ENCODE results near the gene ITGA5. TPM values are rescaled to one million over a fixed set of nuclear protein-coding genes. Genes with fewer than 3 reads are reported as not detected.

ITGA5 gene
- total RNA-seq, 1 donor from 2014 or later, result 78.8 TPM

DNA sequence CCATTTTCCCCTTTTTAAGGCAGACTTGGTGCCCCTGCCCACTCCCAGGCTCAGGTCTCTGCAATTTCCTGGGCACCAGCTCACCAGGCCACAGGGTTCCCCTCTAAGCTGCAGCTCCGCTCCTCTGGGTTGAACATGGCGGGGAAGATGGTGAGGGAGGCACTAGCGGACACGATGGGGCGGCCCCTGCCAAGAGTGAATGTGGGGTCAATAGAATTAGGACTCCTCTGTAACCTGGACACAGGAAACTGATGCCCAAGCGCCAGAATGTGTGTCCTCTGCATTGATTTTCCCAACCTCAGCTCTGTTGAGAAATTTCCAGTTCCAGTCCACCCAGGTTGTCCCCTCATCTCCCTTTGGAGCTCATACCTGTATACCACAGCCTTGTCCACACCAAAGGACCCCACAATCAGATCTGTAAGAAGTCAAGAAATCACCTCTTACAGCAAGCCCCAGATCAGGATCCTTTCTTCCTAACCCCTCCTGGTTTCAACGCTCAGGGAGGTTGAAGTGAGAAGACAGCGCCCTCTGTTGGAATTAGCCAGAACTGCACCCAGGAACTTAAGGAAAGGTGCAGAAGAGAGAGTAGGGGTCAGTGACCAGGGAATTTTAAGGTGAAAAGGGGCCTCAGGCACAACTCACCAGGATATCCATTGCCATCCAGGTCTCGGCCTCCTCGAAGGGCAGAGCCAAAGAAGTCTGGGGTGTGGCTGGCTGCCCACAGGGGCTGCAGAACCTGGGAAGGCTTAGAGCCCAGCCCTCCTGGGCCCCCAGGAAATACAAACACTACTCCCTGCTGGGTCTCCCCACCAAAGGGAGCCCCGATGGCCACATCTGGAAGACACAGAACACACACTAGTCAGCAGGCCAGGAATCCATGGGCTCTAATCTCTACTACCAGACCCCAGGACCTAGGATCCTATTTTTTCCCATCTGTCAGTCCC, 14.7 kb downstream of the ITGA5 start:
- peaks cover 52 to 88% (median 66%) of the 10 kb centered on the region in 3 donors for H3K36me3 ChIP-seq (ENCODE audit: control insufficient read depth in 3 of 3, insufficient read depth in 3 of 3, low read length in 3 of 3)
- H3K9me3 ChIP-seq (ENCODE audit: control insufficient read depth in 3 of 3, low read length in 3 of 3), result no peaks in the 10 kb centered on the region
- no peaks in the 10 kb centered on the region for H3K27me3 ChIP-seq (ENCODE audit: control insufficient read depth in 3 of 3, insufficient read depth in 3 of 3, low read length in 3 of 3)
- no peak overlapping the region for H3K27ac ChIP-seq (ENCODE audit: low read depth, low read length)
- no peak overlapping the region for H3K4me3 ChIP-seq (ENCODE audit: low read length in 3 of 3)
- no peak overlapping the region for H3K9ac ChIP-seq (ENCODE audit: low read depth in 1 of 3, low read length in 3 of 3)
- peaks cover 5 to 10% (median 7%) of the 10 kb centered on the region in 3 donors for H3K4me1 ChIP-seq (ENCODE audit: control insufficient read depth in 3 of 3, insufficient read depth in 3 of 3, low read length in 3 of 3)

DNA sequence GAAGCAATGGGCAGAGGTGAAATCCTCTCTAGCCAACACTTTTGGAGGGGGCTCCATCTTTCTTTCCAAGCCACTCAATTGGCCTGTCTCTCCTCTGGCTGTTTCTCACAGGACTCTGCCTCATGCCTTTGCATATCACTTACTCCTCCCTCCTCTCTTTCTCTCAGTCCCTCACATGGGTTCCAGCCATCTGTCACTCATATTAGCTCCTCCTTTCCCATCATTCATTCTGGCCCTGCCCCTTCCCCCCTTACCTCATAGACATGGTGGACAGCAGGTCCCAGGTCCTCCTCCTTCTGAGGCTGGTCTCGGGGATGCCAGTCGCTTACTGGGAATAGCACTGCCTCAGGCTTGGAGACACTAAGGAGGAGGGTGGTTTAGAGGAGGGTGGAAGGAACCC, 17.9 kb downstream of the ITGA5 start:
- Histone ChIP-seq H3K4me3 (ENCODE audit: low read length in 3 of 3) (no peak overlapping the region), H3K27ac (ENCODE audit: low read depth, low read length) (no peak overlapping the region), H3K36me3 (ENCODE audit: control insufficient read depth in 3 of 3, insufficient read depth in 3 of 3, low read length in 3 of 3) (peaks cover 62 to 84% (median 69%) of the 10 kb centered on the region in 3 donors), H3K9me3 (ENCODE audit: control insufficient read depth in 3 of 3, low read length in 3 of 3) (no peaks in the 10 kb centered on the region), H3K27me3 (ENCODE audit: control insufficient read depth in 3 of 3, insufficient read depth in 3 of 3, low read length in 3 of 3) (no peaks in the 10 kb centered on the region), H3K4me1 (ENCODE audit: control insufficient read depth in 3 of 3, insufficient read depth in 3 of 3, low read length in 3 of 3) (peaks cover 0 to 3% (median 0%) of the 10 kb centered on the region in 3 donors), H3K9ac (ENCODE audit: low read depth in 1 of 3, low read length in 3 of 3) (no peak overlapping the region)

DNA sequence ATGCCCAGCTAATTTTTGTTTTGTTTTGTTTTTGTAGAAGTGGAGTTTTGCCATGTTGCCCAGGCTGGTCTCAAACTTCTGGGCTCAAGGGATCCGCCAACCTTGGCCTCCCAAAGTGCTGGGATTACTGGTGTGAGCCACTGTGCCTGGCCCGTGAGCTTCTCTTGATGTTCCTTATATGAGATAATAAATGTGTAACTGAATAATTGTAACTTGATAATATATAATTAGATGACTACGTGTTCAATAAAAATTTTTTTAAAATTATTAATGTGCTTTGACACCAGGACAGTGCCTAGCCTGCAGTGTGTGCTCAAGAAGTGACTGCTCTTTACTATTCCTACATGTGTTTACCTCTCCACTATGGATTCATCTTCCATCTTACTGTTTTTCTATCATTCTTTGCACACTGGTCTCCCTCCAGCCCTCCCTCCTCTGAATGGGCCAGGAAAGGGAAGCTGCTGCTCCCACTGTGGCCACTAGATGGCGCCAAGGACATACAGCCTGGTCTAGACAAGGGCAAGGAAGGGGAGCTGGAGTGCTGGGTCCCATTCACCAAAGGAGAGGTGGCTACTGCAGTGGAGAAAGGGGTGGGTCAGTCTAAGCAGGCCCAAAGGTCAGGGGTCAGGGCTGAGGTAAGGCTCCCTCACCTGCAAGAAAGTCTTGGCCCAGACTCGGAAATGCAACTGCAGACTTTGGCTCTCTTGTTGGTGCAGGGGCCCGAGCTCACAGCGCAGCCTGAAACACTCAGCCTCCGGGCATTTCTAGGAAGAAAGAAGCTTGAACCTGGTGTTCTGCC, 19.9 kb downstream of the ITGA5 start:
- H3K4me3 ChIP-seq (ENCODE audit: low read length in 3 of 3), result no peak overlapping the region
- H3K9me3 ChIP-seq (ENCODE audit: control insufficient read depth in 3 of 3, low read length in 3 of 3), result no peaks in the 10 kb centered on the region
- H3K36me3 ChIP-seq (ENCODE audit: control insufficient read depth in 3 of 3, insufficient read depth in 3 of 3, low read length in 3 of 3), result peaks cover 63 to 78% (median 64%) of the 10 kb centered on the region in 3 donors
- no peaks in the 10 kb centered on the region for H3K27me3 ChIP-seq (ENCODE audit: control insufficient read depth in 3 of 3, insufficient read depth in 3 of 3, low read length in 3 of 3)
- H3K27ac ChIP-seq (ENCODE audit: low read depth, low read length), result no peak overlapping the region
- H3K4me1 ChIP-seq (ENCODE audit: control insufficient read depth in 3 of 3, insufficient read depth in 3 of 3, low read length in 3 of 3), result peaks cover 0 to 4% (median 0%) of the 10 kb centered on the region in 3 donors
- no peak overlapping the region for H3K9ac ChIP-seq (ENCODE audit: low read depth in 1 of 3, low read length in 3 of 3)

DNA sequence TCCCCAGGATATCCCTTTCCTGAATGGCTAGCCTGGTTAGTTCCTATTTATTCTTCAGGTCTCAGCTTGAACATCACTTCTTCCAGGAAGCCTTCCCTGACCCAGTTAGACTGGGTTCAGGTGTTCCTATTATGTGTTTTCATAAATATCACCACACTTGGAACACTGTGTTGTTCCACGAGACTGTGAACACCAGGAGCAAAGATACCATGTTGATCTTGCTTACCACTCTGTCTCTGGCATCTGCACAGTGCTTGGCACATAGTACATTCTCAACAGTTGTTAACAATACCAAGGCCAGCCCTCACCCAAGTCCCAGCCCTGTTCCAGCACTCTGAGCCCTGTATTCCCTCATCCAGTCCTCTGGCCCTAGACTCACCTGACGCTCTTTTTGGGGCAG, 20.8 kb downstream of the ITGA5 start:
- H3K9ac ChIP-seq (ENCODE audit: low read depth in 1 of 3, low read length in 3 of 3), result no peak overlapping the region
- no peak overlapping the region for H3K27ac ChIP-seq (ENCODE audit: low read depth, low read length)
- no peak overlapping the region for H3K4me3 ChIP-seq (ENCODE audit: low read length in 3 of 3)
- no peaks in the 10 kb centered on the region for H3K9me3 ChIP-seq (ENCODE audit: control insufficient read depth in 3 of 3, low read length in 3 of 3)
- H3K27me3 ChIP-seq (ENCODE audit: control insufficient read depth in 3 of 3, insufficient read depth in 3 of 3, low read length in 3 of 3), result no peaks in the 10 kb centered on the region
- peaks cover 54 to 68% (median 59%) of the 10 kb centered on the region in 3 donors for H3K36me3 ChIP-seq (ENCODE audit: control insufficient read depth in 3 of 3, insufficient read depth in 3 of 3, low read length in 3 of 3)
- peaks cover 0 to 8% (median 0%) of the 10 kb centered on the region in 3 donors for H3K4me1 ChIP-seq (ENCODE audit: control insufficient read depth in 3 of 3, insufficient read depth in 3 of 3, low read length in 3 of 3)

DNA sequence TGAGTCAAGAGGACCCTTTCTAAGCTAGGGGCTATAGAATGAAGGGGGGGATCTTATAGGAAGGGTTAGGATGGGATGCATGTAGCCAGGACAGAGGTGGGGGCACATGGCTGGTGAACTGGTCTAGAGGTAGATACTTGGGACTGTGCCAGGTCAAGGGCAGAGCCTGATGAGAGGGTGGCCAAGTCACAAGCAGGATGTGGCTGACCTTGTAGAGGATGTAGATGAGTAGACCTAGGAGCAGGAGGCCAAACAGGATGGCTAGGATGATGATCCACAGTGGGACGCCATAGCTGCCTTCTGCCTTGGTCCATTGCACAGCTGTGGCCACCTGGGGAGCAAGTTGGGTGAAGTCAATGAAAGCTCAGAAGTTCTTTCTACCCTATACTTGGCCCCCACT, 21.9 kb downstream of the ITGA5 start:
- Histone ChIP-seq H3K36me3 (ENCODE audit: control insufficient read depth in 3 of 3, insufficient read depth in 3 of 3, low read length in 3 of 3) (peaks cover 48 to 64% (median 53%) of the 10 kb centered on the region in 3 donors), H3K27me3 (ENCODE audit: control insufficient read depth in 3 of 3, insufficient read depth in 3 of 3, low read length in 3 of 3) (no peaks in the 10 kb centered on the region), H3K9ac (ENCODE audit: low read depth in 1 of 3, low read length in 3 of 3) (no peak overlapping the region), H3K9me3 (ENCODE audit: control insufficient read depth in 3 of 3, low read length in 3 of 3) (no peaks in the 10 kb centered on the region), H3K4me3 (ENCODE audit: low read length in 3 of 3) (no peak overlapping the region), H3K4me1 (ENCODE audit: control insufficient read depth in 3 of 3, insufficient read depth in 3 of 3, low read length in 3 of 3) (peaks cover 0 to 8% (median 0%) of the 10 kb centered on the region in 3 donors), H3K27ac (ENCODE audit: low read depth, low read length) (no peak overlapping the region)

DNA sequence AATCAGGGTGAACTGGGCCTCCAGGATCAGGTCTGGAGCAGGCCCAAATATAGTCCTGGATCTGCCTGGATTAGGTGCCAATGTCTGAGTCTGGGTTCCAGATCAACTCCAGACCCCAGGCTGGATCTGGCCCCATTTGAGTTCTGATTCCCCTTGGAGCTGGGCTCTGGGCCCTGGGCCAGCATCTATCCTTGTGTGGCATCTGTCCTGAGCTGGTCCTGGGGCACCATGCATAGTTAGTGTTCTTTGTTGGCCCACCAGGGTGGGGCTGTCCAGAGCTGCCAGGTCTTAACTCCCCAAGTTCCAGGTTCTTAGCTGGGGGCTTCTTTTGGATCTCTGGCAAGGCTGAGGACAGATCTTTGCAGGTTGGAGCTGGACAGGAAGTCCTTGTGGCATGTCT, 23.5 kb downstream of the ITGA5 start:
- Histone ChIP-seq H3K9me3 (ENCODE audit: control insufficient read depth in 3 of 3, low read length in 3 of 3) (no peaks in the 10 kb centered on the region), H3K4me3 (ENCODE audit: low read length in 3 of 3) (no peak overlapping the region), H3K27me3 (ENCODE audit: control insufficient read depth in 3 of 3, insufficient read depth in 3 of 3, low read length in 3 of 3) (no peaks in the 10 kb centered on the region), H3K36me3 (ENCODE audit: control insufficient read depth in 3 of 3, insufficient read depth in 3 of 3, low read length in 3 of 3) (peaks cover 32 to 48% (median 38%) of the 10 kb centered on the region in 3 donors), H3K27ac (ENCODE audit: low read depth, low read length) (no peak overlapping the region), H3K9ac (ENCODE audit: low read depth in 1 of 3, low read length in 3 of 3) (no peak overlapping the region), H3K4me1 (ENCODE audit: control insufficient read depth in 3 of 3, insufficient read depth in 3 of 3, low read length in 3 of 3) (peaks cover 0 to 10% (median 0%) of the 10 kb centered on the region in 3 donors)

DNA sequence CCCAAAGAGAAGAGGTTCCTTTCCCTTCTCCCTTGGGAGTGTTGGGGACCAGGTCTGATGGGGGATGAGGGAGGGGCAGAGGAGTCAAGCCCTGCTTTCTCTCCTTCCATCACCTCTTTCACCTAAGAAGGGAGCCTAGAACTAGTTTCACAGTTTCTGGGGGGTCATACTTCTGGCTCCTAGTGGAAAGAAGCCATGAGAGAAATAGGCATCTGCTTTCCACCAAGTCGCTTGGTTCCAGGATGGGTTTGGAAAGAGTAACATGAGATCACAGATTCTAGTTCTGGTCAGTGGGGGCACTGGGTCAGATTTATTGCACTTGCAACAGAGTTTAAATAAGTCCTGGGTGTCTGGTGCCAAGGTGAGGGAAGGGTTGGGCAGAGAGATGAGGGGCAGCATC, 24.1 kb downstream of the ITGA5 start:
- no peak overlapping the region for H3K4me3 ChIP-seq (ENCODE audit: low read length in 3 of 3)
- H3K36me3 ChIP-seq (ENCODE audit: control insufficient read depth in 3 of 3, insufficient read depth in 3 of 3, low read length in 3 of 3), result peaks cover 27 to 43% (median 35%) of the 10 kb centered on the region in 3 donors
- H3K27me3 ChIP-seq (ENCODE audit: control insufficient read depth in 3 of 3, insufficient read depth in 3 of 3, low read length in 3 of 3), result no peaks in the 10 kb centered on the region
- peaks cover 0 to 10% (median 3%) of the 10 kb centered on the region in 3 donors for H3K4me1 ChIP-seq (ENCODE audit: control insufficient read depth in 3 of 3, insufficient read depth in 3 of 3, low read length in 3 of 3)
- no peaks in the 10 kb centered on the region for H3K9me3 ChIP-seq (ENCODE audit: control insufficient read depth in 3 of 3, low read length in 3 of 3)
- no peak overlapping the region for H3K9ac ChIP-seq (ENCODE audit: low read depth in 1 of 3, low read length in 3 of 3)
- no peak overlapping the region for H3K27ac ChIP-seq (ENCODE audit: low read depth, low read length)

DNA sequence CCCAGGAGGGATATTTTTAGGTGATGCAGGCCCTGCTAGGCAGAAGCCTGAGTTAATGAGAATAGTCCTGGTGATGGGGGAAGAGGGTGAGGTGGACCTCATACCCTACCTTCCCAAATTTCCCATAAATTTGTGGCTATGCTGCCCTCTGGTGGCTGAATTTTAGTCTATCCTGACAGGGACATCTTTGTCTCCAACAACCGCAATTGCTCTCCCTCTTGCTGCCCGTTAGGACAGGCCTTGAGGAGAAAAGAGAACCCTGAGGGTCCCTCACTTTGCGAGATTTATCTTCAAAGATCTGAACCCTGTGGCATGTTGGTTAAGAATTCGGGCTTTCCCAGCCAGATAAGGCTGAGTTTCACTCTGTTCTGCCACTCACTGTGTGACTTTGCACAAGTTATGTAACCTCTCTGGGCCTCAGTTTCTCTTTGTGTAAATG, 24.8 kb downstream of the ITGA5 start:
- peaks cover 24 to 37% (median 30%) of the 10 kb centered on the region in 3 donors for H3K36me3 ChIP-seq (ENCODE audit: control insufficient read depth in 3 of 3, insufficient read depth in 3 of 3, low read length in 3 of 3)
- H3K27ac ChIP-seq (ENCODE audit: low read depth, low read length), result no peak overlapping the region
- H3K4me1 ChIP-seq (ENCODE audit: control insufficient read depth in 3 of 3, insufficient read depth in 3 of 3, low read length in 3 of 3), result peaks cover 1 to 13% (median 7%) of the 10 kb centered on the region in 3 donors
- H3K27me3 ChIP-seq (ENCODE audit: control insufficient read depth in 3 of 3, insufficient read depth in 3 of 3, low read length in 3 of 3), result no peaks in the 10 kb centered on the region
- H3K9me3 ChIP-seq (ENCODE audit: control insufficient read depth in 3 of 3, low read length in 3 of 3), result no peaks in the 10 kb centered on the region
- H3K4me3 ChIP-seq (ENCODE audit: low read length in 3 of 3), result no peak overlapping the region
- no peak overlapping the region for H3K9ac ChIP-seq (ENCODE audit: low read depth in 1 of 3, low read length in 3 of 3)

DNA sequence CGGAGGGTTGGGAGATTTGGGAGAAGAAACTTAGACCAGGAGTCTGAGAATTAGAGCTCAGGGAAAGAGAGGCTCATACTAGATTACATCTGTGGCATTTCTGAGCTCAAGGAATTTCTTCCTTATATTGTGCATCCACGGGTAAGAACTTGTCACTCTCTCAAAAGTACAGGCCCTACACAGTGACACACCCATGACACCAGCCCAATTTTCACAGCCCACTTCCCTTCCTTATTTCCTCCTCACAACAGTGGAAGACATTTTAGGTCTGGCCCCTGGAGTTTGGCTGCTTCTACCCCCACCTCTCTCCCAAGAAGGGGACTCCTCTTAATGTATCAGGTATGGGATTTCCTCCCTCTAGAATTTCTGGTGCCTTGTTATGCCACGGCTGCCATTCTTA, 25.3 kb downstream of the ITGA5 start:
- Histone ChIP-seq H3K4me3 (ENCODE audit: low read length in 3 of 3) (no peak overlapping the region), H3K9me3 (ENCODE audit: control insufficient read depth in 3 of 3, low read length in 3 of 3) (no peaks in the 10 kb centered on the region), H3K36me3 (ENCODE audit: control insufficient read depth in 3 of 3, insufficient read depth in 3 of 3, low read length in 3 of 3) (peaks cover 24 to 35% (median 30%) of the 10 kb centered on the region in 3 donors), H3K27ac (ENCODE audit: low read depth, low read length) (no peak overlapping the region), H3K27me3 (ENCODE audit: control insufficient read depth in 3 of 3, insufficient read depth in 3 of 3, low read length in 3 of 3) (no peaks in the 10 kb centered on the region), H3K4me1 (ENCODE audit: control insufficient read depth in 3 of 3, insufficient read depth in 3 of 3, low read length in 3 of 3) (peaks cover 4 to 14% (median 7%) of the 10 kb centered on the region in 3 donors), H3K9ac (ENCODE audit: low read depth in 1 of 3, low read length in 3 of 3) (no peak overlapping the region)

Data from skeletal muscle tissue (tissue), 4 donors.